GM04503 (cell line): Measurements from ENCODE around the gene KRTAP5-8.
"Not testable (repeated sequence)": the region's sequence is repeated elsewhere in the genome, so short reads cannot be mapped to it uniquely, and the experiment has no call there.

Experiments
- DNase-seq: peaks from one replicate; pipeline ENCODE4 v3.0.0-alpha.2; 2012; ENCODE audit warnings: low read depth

The KRTAP5-8 gene, protein sequence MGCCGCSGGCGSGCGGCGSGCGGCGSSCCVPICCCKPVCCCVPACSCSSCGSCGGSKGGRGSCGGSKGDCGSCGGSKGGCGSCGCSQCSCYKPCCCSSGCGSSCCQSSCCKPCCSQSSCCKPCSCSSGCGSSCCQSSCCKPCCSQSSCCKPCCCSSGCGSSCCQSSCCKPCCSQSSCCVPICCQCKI

DNA sequence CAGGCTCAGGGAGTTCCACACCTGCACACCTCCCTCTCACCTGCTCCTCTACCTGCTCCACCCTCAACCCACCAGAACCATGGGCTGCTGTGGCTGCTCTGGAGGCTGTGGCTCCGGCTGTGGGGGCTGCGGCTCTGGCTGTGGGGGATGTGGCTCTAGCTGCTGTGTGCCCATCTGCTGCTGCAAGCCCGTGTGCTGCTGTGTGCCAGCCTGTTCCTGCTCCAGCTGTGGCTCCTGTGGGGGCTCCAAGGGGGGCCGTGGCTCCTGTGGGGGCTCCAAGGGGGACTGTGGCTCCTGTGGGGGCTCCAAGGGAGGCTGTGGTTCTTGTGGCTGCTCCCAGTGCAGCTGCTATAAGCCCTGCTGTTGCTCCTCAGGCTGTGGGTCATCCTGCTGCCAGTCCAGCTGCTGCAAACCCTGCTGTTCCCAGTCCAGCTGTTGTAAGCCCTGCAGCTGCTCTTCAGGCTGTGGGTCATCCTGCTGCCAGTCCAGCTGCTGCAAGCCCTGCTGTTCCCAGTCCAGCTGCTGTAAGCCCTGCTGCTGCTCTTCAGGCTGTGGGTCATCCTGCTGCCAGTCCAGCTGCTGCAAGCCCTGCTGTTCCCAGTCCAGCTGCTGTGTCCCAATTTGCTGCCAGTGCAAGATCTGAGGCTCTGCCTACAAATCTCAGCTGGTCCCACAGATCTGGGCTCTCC lies at the start of gene KRTAP5-8:
Gene KRTAP5-8 (plus strand): TSS at position 49 of the 689 bp plus-strand sequence. CDS start 31 bp downstream, at position 80.
- not testable (repeated sequence) for DNase-seq

DNA sequence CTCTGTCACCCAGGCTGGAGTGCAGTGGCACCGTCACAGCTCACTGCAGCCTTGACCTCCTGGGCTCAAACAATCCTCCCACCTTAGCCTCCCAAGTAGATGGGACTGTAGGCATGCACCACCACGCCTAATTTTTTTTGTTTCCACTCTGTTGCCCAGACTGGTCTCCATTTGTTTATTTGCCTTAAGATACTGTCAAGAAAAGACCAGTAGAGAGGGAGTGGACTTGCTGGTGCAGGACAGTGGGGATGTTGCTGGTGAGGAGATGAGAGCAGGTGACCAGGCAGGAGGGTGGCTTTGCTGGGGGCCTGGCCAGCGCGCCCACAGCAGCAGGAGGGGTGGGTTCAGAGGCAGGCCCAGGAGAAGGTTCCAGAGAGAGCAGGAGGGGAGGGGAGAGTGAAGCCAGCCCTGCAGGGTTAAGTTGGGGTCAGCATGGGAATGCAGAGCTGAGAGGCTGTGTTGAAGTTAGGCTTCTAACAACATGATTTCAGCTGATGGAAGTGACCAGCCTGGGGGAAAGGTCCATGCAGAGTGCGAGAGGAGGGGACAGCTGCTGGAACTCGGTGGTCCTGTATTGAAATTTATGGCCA lies 49.0 kb upstream of the KRTAP5-8 start:
- no peak for DNase-seq

DNA sequence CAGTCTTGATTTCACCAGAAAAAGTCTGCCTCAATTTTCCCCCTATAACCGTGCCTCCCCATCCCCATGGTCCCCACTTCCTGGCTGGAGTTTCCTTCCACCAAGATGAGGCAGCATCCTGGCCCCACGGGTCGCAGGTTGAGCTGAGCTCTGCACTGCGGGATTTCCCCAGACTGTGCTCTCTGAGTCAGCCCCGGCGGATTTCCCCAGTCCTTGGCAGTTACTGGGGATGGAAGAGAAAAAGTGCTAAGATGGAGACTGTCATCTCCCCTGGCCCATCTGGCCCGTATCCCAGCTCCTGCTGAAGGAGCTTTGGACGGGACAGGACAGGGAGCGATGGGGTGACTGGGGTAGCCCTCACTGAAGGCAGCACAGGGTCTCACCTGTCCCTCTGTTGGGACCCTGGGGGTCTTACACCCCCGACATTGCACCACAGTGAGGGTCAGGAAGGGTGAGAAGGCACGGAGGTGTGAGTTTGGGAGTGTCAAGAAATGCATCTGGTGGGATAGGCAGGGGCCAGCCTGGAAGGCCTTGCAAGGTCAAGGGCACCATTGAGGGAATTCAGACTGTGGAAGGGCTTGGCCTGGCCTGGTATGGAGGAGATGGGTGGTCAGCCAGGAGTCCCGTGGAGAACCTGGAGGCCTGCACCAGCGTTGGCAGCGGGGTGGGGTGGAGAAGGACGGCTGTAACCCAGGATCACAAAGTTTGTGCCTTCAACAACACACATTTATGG lies 48.3 kb upstream of the KRTAP5-8 start:
- no peak for DNase-seq

DNA sequence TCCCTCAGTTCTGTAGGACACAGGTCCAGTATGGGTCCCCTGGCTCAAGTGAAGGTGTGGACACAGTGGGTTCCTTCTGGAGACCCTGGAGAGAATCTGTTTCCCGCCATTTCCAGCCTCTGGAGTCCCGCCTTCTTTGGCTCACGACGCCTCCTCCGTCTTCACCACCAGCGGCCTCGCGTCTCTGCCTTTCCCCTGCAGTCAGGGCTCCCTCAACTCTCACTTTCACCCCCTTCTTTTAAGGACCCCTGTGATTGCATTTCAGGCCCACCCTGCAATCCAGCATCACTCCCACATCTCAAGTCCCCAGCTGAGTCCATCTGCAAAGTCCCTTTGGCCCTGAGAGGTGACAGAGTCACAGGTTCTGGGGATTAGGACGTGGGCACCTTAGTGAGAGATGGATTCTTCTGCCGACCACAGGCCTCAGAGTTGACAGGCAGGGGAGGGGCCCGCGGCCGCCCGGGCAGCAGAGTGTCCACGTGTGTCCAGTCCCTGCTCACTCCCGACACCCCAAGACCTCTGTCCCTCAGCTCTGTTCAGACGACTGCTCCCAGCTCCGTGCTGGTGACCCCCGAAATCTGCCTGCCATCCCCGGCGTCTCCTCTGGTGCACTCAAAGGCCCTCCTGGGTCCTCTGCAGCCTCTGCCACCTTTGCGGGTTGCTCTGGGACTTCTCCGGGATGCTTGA lies 47.6 kb upstream of the KRTAP5-8 start:
- DNase-seq = no peak

DNA sequence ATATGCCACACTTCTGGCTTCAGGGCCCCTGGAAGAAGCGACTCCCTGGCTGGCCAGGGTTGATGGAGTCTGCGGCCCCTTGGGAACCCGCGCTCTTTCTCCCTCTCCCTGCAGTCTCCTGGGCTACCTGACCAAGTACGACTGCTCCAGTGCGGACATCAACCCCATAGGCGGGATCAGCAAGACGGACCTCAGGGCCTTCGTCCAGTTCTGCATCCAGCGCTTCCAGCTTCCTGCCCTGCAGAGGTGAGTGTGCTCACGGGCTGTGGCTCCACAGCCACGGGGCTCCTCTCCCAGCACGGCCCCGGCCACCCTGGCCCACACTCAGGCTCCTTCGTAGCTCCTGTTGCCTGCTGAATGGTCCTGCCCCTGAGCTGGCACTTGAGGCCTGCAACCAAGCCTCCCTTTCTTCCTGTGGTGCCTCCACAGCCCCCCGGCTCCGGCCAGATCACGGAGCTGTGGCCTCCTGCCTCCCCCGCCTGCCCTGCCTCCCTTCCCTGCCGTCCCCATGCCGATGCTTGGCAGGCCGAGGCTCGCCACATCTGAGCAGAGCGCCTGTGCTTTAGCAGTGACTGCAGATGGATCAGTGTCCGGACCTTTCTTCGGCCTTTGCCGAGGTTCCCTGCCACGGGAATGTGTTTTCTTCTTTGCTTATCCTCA lies 47.0 kb upstream of the KRTAP5-8 start:
- no peak for DNase-seq

DNA sequence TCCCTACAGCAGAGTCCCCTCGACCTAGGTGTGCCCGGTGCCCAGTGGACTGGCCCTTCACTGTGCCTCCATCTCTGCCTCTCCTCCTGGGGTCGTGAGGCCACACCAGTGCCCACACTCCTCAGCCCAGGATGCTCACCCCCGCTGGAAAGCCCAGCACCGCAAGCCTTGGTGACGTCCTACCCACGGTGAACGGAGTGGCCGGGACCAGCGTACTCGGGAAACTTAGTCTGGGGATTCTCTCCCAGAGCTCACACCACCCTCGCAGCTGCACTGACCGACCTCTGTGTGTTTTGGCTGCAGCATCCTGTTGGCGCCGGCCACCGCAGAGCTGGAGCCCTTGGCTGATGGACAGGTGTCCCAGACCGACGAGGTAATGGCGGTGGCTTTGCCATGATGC lies 46.3 kb upstream of the KRTAP5-8 start:
- DNase-seq = no peak

DNA sequence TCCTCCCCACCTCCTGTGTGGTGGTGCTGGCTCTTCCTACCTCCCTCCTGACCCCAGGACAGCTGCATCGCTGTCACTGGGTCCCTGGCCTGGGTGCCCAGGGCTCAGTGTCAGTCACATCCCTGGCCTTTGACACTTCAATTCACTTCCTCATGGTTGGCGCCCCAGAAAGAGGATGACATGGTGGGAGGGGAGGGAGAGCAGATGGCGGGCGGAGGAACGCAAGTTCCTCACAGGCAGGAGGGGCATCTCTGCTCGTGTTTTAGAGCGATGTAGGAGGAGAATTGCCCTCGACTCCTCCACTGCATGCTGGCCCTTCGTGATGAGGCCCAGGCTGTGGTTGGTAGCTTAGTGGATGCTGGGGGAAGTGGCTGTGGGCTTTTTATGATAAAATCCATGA lies 45.9 kb upstream of the KRTAP5-8 start:
- no peak for DNase-seq

DNA sequence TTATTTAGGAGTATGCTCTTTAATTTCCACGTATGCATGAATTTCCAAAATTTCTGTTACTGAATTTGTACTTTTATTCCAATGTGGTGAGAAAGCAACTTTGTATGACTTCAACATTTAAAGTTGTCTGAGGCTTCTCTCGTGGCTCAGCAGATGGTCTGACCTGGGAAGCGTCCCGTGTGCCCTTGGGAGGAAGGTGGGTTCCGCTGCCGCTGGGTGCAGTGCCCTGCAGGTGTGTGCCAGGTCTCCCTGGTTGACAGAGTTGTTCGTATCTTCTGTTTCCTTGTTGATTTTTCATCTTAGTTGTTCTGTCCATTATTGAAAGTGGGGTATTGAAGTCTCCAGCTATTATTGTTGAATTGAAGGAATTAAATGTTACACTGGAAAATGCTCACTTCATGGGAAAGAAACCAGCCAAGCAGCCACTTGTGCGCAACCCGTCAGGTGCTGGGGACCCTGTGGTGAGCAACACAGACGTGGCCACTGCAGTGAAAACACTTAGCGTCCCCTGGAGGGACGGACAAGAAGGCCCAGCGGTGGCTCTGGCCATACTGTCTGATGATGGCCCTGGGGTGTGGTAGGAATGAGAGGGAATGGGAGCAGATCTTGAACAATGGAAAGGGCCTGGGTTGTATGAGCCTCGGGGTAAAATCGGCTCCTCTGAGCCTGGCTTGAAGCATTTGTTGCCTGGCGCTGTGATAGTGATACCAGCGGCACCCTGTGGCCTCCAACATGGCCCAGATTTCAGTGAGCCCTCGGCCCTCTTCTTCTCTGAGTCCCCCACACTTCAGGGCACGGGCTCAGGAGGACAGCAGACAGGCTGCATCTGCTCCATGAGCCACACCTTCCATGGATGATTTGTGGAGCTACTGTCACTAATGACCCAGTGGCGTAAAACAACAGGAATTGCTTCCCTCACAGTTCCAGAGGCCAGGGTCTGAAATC lies 42.3 kb upstream of the KRTAP5-8 start:
- no peak for DNase-seq

DNA sequence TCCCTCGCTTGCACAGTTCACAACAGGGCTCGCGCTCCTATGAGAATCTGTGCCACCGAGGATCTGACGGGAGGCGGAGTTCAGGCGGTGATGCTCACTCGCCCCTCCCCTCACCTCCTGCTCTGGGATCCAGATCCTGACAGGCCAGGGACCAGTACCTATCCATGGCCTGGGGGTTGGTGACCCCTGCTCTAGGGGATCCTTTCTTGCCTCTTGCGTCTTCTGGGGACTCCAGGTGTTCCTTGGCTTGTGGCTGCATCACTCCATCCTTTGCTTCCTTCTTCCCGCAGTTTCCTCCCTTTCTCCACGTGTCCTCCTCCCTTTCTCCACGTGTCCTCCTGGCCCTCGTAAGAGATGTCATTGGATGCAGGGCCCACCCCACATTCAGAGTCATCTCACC lies 41.4 kb upstream of the KRTAP5-8 start:
- DNase-seq = no peak

DNA sequence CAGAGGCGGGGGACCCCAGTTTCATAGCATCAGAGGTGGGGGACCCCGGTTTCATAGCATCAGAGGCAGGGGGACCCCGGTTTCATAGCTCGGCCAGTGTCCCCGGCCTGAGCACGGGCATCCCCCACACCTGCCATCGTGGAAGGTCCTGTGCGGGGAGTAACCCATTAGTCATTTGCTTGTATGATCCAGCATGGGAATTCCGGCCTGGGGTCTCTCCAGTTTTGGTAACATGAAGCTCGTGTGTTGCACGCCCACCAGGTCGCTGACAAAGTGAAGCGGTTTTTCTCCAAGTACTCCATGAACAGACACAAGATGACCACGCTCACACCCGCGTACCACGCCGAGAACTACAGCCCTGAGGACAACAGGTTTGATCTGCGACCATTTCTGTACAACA lies 39.7 kb upstream of the KRTAP5-8 start:
- no peak for DNase-seq

DNA sequence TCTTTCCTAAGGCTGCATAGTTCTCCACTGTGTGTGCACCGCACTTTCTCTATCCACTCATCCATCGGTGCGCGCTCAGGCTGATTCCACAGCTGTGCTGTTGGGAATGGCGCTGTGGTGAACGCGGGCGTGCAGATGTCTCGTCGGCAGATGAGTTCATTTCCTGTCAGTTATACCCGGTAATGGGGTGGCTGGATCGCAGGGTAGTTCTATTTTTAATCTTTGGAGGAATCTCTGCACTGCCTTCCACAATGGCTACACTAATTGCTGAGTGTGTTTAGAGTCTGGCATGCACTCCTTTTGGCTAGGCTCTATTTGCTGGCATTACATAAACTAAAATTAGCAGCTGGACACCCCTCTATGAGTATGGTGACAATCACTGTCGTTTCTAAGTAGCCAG lies 38.7 kb upstream of the KRTAP5-8 start:
- DNase-seq = no peak

DNA sequence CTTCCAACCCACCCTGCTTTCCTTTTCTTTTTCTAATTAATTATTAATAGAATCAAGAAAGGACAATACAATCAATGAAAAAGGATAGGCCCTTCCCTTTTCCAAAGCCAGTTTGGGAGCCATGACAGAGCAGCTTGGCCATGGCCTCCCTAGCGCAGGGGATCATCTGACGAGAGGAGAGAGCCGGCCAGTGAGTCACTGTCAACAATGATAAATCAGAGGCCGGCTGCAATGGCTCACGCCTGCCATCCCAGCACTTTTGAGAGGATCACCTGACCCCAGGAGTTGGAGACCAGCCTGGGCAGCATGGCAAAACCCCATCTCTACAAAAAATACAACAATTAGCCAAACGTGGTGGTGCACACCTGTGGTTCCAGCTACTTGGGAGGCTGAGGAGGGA lies 38.3 kb upstream of the KRTAP5-8 start:
- no peak for DNase-seq

DNA sequence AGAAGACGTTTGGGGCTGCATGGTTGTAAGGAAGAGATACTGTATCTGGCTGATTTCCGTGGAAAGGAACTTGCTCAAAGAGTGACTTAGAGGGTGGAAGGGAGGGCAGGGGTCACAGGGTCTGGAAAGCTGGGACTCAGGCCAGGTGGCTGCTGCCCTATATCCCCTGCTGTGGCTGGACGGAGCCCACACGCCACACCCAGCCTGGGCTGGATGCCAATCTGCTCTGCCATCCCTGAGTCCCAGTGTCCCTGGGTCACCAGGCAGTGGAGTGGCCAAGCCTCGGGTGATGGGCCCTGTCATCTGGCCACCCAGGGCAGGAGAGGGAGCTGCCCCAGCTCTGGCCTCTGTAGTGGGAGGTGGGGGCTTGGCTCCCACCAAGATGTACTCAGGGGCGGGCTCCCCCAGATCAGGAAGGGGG lies 37.2 kb upstream of the KRTAP5-8 start:
- DNase-seq = no peak

DNA sequence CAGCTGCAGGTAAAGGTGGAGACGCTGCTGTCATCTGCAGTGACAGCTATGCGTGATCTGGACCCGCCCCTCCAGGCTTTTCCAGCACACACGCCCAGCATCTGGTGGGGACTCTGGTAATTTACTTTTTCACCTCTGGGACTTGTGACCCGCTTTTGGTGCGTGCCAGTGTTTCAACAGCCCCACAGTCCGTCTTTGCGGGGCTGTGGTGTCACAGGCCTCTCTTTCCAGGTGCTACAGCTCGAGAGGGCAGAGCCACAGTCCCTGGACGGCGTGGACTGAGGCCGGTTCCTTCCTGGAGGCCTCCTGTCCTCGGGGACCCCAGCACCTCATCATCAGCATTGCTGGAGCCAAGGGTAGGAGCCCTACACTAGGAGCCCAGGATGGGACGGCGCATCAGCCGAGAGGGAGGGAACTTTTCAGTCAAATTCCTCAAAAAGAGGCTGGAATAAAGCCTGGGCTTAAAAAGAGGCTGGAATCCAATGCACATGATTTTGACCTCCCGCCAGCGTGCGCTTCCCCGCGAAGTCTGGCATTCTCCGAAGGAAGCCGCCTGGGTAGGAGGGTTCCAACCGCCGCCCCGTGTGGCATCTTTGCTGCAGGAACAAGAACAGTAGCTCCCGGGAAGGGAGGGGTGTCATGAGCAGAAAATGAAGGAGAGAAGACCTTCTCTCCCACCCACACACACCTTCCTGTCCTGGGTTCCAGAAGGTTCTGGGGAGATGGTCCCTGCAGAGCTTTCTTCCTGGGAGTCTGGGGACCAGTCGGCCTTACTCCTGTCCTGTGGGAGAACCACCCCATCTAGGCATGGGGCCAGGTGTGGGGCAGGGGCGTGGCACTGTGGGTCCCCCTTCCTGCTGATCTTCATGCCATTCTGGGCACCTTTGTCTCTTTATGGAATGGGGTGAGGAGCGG lies 36.5 kb upstream of the KRTAP5-8 start:
- DNase-seq = no peak

DNA sequence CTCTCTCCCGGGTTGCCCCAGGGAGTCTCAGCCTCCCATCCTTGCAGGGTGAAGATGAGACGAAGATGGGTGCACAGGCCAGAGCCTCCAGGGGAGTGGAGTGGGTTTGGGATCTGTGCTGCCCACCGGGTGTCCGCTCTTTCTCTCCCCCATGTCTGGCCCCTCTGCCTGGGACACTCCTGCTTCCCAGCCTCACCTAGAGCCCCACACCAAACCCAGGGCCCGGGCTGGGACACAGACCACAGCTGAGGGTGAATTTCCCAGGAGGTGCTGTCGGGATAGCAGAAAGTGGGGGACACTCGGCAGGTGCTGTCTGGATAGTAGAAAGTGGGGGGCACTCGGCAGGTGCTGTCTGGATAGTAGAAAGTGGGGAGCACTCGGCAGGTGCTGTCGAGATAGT lies 35.8 kb upstream of the KRTAP5-8 start:
- no peak for DNase-seq

DNA sequence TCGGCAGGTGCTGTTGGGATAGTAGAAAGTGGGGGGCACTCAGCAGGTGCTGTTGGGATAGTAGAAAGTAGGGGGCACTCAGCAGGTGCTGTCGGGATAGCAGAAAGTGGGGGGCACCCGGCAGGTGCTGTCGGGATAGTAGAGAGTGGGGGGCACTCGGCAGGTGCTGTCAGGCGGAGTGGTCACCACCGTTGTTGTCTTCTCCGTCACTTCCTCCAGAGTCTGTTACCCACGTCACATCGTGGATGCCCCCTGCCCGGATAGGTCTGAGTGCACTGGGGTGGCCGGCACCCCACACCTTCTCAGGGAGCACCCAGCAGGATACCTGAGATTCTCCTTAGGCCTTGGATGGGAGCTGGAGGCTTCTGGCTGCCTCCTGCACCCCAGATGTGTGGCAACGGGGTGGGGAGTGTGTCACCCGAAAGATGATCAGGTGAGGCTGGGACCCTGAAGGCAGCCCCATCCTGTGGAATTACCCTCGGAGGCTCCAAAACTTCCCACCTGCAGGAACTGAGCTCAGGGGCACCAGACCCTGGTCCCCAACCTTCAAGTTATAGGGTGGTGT lies 34.9 kb upstream of the KRTAP5-8 start:
- DNase-seq = no peak

DNA sequence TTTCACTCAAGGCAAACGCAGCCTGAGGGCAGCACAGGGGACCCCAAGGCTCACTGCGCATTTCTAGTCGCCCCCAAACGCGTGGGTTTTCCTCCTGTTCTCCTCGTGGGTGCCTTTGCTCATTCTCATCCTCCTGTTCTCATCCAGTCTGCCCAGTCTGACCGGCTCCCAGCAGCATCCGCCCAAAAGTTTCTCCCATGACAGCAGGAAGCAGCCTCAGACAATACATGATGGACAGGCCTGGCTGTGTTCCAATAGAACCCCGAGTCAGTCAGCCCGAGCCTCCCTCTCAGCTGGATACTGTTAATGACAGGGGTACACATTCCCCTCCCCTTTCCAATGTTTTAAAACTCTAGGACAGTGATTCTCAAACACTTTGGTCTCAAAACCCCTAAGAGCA lies 33.3 kb upstream of the KRTAP5-8 start:
- no peak for DNase-seq

DNA sequence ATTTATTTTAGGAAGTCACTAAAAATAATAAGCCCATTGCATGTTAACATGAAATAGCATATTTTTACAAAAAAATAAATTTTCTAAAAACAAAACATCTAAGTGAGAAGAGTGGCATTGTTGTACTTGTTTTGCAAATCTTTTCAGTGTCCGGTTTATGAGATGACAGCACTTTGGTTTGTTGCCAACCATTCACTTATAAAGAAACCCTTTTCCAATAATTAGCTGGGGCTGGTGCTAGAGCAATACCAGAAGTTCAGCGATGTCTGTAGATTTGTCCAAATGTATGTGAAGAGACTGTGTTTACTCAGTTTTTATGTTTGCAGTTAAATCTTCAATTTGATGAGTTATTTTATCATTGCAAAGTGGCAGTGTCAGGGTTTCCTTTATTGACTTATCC lies 32.8 kb upstream of the KRTAP5-8 start:
- no peak for DNase-seq

DNA sequence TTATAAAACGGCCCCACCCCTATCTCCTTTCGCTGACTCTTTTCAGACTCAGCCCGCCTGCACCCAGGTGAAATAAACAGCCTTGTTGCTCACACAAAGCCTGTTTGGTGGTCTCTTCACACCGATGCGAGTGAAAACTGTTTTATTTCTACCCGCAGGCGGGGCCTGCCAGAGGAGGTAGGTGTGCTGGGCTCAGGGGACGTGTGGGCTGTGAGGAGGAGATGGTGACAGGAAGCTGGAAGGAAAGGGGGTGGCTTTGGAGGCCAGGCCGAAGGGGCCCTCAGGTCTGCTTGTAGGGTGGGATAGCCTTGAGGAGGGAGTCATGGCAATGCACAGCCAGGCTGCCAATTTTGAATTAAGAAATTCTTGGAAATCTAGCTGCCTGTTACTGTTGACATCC lies 32.0 kb upstream of the KRTAP5-8 start:
- DNase-seq = no peak
